H1 (cell line): ENCODE measurements around the gene ACVRL1. TPM values are rescaled to one million over a fixed set of nuclear protein-coding genes. Genes with fewer than 3 reads are reported as not detected.

ENCODE experiments used
- CTCF ChIA-PET: fragments of 300-600 bp; sonication (Branson Sonifier 250); formaldehyde crosslinking; loops from one replicate; lab custom pipeline; 2021; ENCODE audit not compliant: partially characterized antibody; lab: Charles Lee
- POLR2A ChIA-PET: fragments of 300-600 bp; sonication (Branson Sonifier 250); formaldehyde crosslinking; loops from one replicate; lab custom pipeline; 2021; ENCODE audit warnings: inconsistent platforms; ENCODE audit not compliant: partially characterized antibody; lab: Charles Lee
- DNase-seq, 2 experiments: peaks; one replicate each; pipeline versions ENCODE4 v3.0.0 to v3.0.0-alpha.2; 2010 to 2022; ENCODE audit warnings: low spot score in 2 of 2, low read depth in 1 of 2, mixed read lengths in 1 of 2
- FAIRE-seq: peaks from 2 replicates; lab custom pipeline; 2011; peaks lifted over from hg19 to GRCh38; lab: Jason Lieb, UNC
- H2AFZ ChIP-seq: 2 replicates; pipeline ENCODE4 v1.8.1; 2012; ENCODE audit warnings: low read length, inconsistent platforms
- H2AK5ac ChIP-seq: 2 replicates; pipeline ENCODE4 v1.6.1; 2013; ENCODE audit warnings: low read depth, low read length
- H2BK120ac ChIP-seq: replicated peaks from 2 replicates; pipeline ENCODE3; 2013; ENCODE audit warnings: low read depth, low read length, inconsistent platforms
- H2BK12ac ChIP-seq: 2 replicates; pipeline ENCODE4 v1.6.1; 2013; ENCODE audit warnings: low read depth, low read length
- H2BK15ac ChIP-seq: 2 replicates; pipeline ENCODE4 v1.6.1; 2013; ENCODE audit warnings: low read length
- H2BK20ac ChIP-seq: 2 replicates; pipeline ENCODE4 v1.6.1; 2013; ENCODE audit warnings: low read length
- H2BK5ac ChIP-seq: 2 replicates; pipeline ENCODE4 v1.6.1; 2013; ENCODE audit warnings: low read depth, low read length
- H3K14ac ChIP-seq: 2 replicates; pipeline ENCODE4 v1.6.1; 2013; ENCODE audit warnings: inconsistent platforms; ENCODE audit not compliant: insufficient read length
- H3K18ac ChIP-seq: 2 replicates; pipeline ENCODE4 v1.6.1; 2013; ENCODE audit warnings: low read length; ENCODE audit errors: extremely low read depth
- H3K23ac ChIP-seq: 2 replicates; pipeline ENCODE4 v1.6.1; 2013; ENCODE audit warnings: inconsistent platforms; ENCODE audit not compliant: insufficient read length
- H3K23me2 ChIP-seq: 2 replicates; pipeline ENCODE4 v1.6.1; 2013; ENCODE audit warnings: low read depth, low read length
- H3K27ac ChIP-seq: 2 replicates; pipeline ENCODE4 v1.6.1; 2011; ENCODE audit warnings: low read depth, low read length, inconsistent platforms
- H3K27me3 ChIP-seq, 4 experiments: replicated peaks in 1 of 4; 1 replicate in 1 of 4; 2 replicates in 3 of 4; pipeline versions ENCODE4 v1.6.1 to v1.8.1; 2011 to 2013; ENCODE audit warnings: low read length in 3 of 4, mild to moderate bottlenecking in 3 of 4, inconsistent platforms in 2 of 4, mixed read lengths in 2 of 4, moderate library complexity in 1 of 4; ENCODE audit not compliant: control insufficient read depth in 3 of 4, insufficient read depth in 3 of 4; ENCODE audit errors: extremely low read depth in 1 of 4
- H3K36me3 ChIP-seq, 4 experiments: 2 replicates each; pipeline versions ENCODE4 v1.6.1 to v1.8.1; 2011 to 2013; ENCODE audit warnings: mild to moderate bottlenecking in 4 of 4, low read length in 3 of 4, moderate library complexity in 2 of 4, control low read depth in 1 of 4, inconsistent platforms in 1 of 4; ENCODE audit not compliant: insufficient read depth in 4 of 4, control insufficient read depth in 2 of 4
- H3K4ac ChIP-seq: replicated peaks from 2 replicates; pipeline ENCODE3; 2013; ENCODE audit warnings: low read length, low read depth, mixed read lengths, inconsistent platforms; ENCODE audit not compliant: insufficient read length
- H3K4me1 ChIP-seq, 4 experiments: replicated peaks in 1 of 4; 1 replicate in 1 of 4; 2 replicates in 3 of 4; pipeline versions ENCODE4 v1.6.1 to v1.8.1; 2011 to 2013; ENCODE audit warnings: low read length in 3 of 4, inconsistent platforms in 2 of 4, mixed read lengths in 1 of 4; ENCODE audit not compliant: insufficient read depth in 4 of 4, control insufficient read depth in 3 of 4
- H3K4me2 ChIP-seq, 2 experiments: 2 replicates each; pipeline versions ENCODE4 v1.6.1 to v1.8.1; 2011 to 2013; ENCODE audit warnings: low read depth in 2 of 2, low read length in 2 of 2, control low read depth in 1 of 2, inconsistent platforms in 1 of 2, mild to moderate bottlenecking in 1 of 2; ENCODE audit not compliant: insufficient read depth in 1 of 2
- H3K4me3 ChIP-seq, 4 experiments: fragments of 200-600, 300-600 bp in 1 of 4; sonication (generic), shearing (Covaris generic), sonication (Bioruptor Twin) in 1 of 4; 2 replicates each; pipeline versions ENCODE4 v1.5.1 to v1.8.1; 2011 to 2016; ENCODE audit warnings: low read length in 4 of 4, low read depth in 3 of 4, control low read depth in 2 of 4, inconsistent platforms in 2 of 4, mild to moderate bottlenecking in 2 of 4, mixed read lengths in 1 of 4, moderate library complexity in 1 of 4; ENCODE audit not compliant: insufficient read depth in 2 of 4; ENCODE audit errors: extremely low read depth in 1 of 4
- H3K56ac ChIP-seq: replicated peaks from 2 replicates; pipeline ENCODE3; 2013; ENCODE audit warnings: low read depth, mild to moderate bottlenecking, mixed read lengths, low read length, inconsistent platforms; ENCODE audit not compliant: insufficient read length
- H3K79me1 ChIP-seq: 2 replicates; pipeline ENCODE4 v1.6.1; 2013; ENCODE audit warnings: low read depth, low read length, control low read depth
- H3K79me2 ChIP-seq, 2 experiments: 2 replicates each; pipeline versions ENCODE4 v1.6.1 to v1.8.1; 2012 to 2013; ENCODE audit warnings: low read length in 2 of 2, mild to moderate bottlenecking in 2 of 2, inconsistent platforms in 1 of 2; ENCODE audit not compliant: insufficient read depth in 2 of 2, control insufficient read depth in 1 of 2
- H3K9ac ChIP-seq, 4 experiments: replicated peaks in 1 of 4; 1 replicate in 1 of 4; 2 replicates in 3 of 4; pipeline versions ENCODE4 v1.6.1 to v1.8.1; 2011 to 2013; ENCODE audit warnings: low read depth in 3 of 4, low read length in 3 of 4, control low read depth in 2 of 4, mild to moderate bottlenecking in 2 of 4, moderate library complexity in 2 of 4, inconsistent platforms in 1 of 4; ENCODE audit errors: extremely low read depth in 1 of 4
- H3K9me3 ChIP-seq, 2 experiments: 2 replicates each; pipeline versions ENCODE4 v1.6.1 to v1.8.1; 2012 to 2013; ENCODE audit warnings: mild to moderate bottlenecking in 2 of 2, moderate library complexity in 2 of 2, control low read depth in 1 of 2, inconsistent platforms in 1 of 2, low read depth in 1 of 2, low read length in 1 of 2, mixed read lengths in 1 of 2; ENCODE audit not compliant: insufficient read depth in 2 of 2
- H4K20me1 ChIP-seq, 2 experiments: replicated peaks in 1 of 2; 2 replicates each; pipeline versions ENCODE3 to v1.8.1; 2011 to 2013; ENCODE audit warnings: inconsistent platforms in 2 of 2, low read length in 2 of 2, mild to moderate bottlenecking in 1 of 2; ENCODE audit not compliant: insufficient read depth in 2 of 2, control insufficient read depth in 1 of 2
- H4K5ac ChIP-seq: 2 replicates; pipeline ENCODE4 v1.6.1; 2013; ENCODE audit warnings: low read length, low read depth, mixed read lengths, inconsistent platforms; ENCODE audit not compliant: insufficient read length
- H4K8ac ChIP-seq: 2 replicates; pipeline ENCODE4 v1.8.0; 2013; ENCODE audit warnings: mild to moderate bottlenecking, moderate library complexity, low read length, inconsistent platforms; ENCODE audit not compliant: insufficient read depth; ENCODE audit errors: extremely low read depth
- H4K91ac ChIP-seq: replicated peaks from 2 replicates; pipeline ENCODE3; 2013; ENCODE audit warnings: low read length, mixed read lengths, inconsistent platforms; ENCODE audit not compliant: insufficient read length
- ATF2 ChIP-seq: IDR thresholded peaks from 2 replicates; pipeline ENCODE4 v1.6.1; 2012; ENCODE audit warnings: low read length, inconsistent platforms
- BCL11A ChIP-seq, 2 experiments: IDR thresholded peaks; one replicate each; pipeline ENCODE4 v1.6.1; 2011; ENCODE audit warnings: low read depth in 2 of 2, low read length in 2 of 2, mild to moderate bottlenecking in 2 of 2
- CEBPB ChIP-seq: IDR thresholded peaks from 2 replicates; pipeline ENCODE4 v1.6.1; 2012; ENCODE audit warnings: low read depth, low read length
- EGR1 ChIP-seq: IDR thresholded peaks from 2 replicates; pipeline ENCODE4 v1.6.1; 2011; ENCODE audit warnings: low read depth, low read length, borderline replicate concordance
- EP300 ChIP-seq, 2 experiments: IDR thresholded peaks; 1 replicate in 1 of 2; 2 replicates in 1 of 2; pipeline ENCODE4 v1.6.1; 2011 to 2012; ENCODE audit warnings: low read depth in 2 of 2, low read length in 2 of 2, mild to moderate bottlenecking in 2 of 2, borderline replicate concordance in 1 of 2, inconsistent platforms in 1 of 2, moderate library complexity in 1 of 2
- FOSL1 ChIP-seq: IDR thresholded peaks from 2 replicates; pipeline ENCODE4 v1.6.1; 2011; ENCODE audit warnings: mild to moderate bottlenecking, low read depth, low read length, moderate library complexity; ENCODE audit not compliant: insufficient read depth
- SAP30 ChIP-seq: fragments of 300-600 bp; sonication (generic); IDR thresholded peaks from 2 replicates; pipeline ENCODE4 v1.7.1; 2012; ENCODE audit warnings: low read length, moderate library complexity, mild to moderate bottlenecking, inconsistent platforms; ENCODE audit not compliant: insufficient read depth, insufficient replicate concordance
- SIX5 ChIP-seq: IDR thresholded peaks from 2 replicates; pipeline ENCODE4 v1.6.1; 2011; ENCODE audit warnings: mild to moderate bottlenecking, low read depth, low read length
- TAF7 ChIP-seq: optimal IDR thresholded peaks from 2 replicates; pipeline ENCODE3; 2011; ENCODE audit warnings: low read depth, mild to moderate bottlenecking, inconsistent platforms, low read length, moderate library complexity, borderline replicate concordance
- TBP ChIP-seq: IDR thresholded peaks from 2 replicates; pipeline ENCODE4 v1.6.1; 2011; ENCODE audit warnings: low read depth, low read length, improper control_type of control experiment
- TCF12 ChIP-seq: IDR thresholded peaks from 2 replicates; pipeline ENCODE4 v1.6.1; 2011; ENCODE audit warnings: low read depth, mild to moderate bottlenecking, low read length
- ZNF274 ChIP-seq: IDR thresholded peaks from 2 replicates; pipeline ENCODE4 v1.7.0; 2012; ENCODE audit warnings: low read length, borderline replicate concordance; ENCODE audit errors: extremely low read depth
- WGBS, 2 experiments: shearing (Covaris generic) in 1 of 2; methylation state at CpG; one replicate each; pipeline versions ENCODE4 v1.1.6 to v1.1.7; 2013 to 2015; ENCODE audit warnings: low lambda C conversion rate in 2 of 2, mixed read lengths in 2 of 2, inconsistent platforms in 1 of 2, low coverage in 1 of 2, missing lambda C conversion rate in 1 of 2; ENCODE audit not compliant: insufficient replicate concordance in 2 of 2, insufficient coverage in 1 of 2, insufficient read length in 1 of 2; ENCODE audit errors: extremely low coverage in 1 of 2, missing lambda C conversion rate in 1 of 2; 5-methylcytosine and 5-hydroxymethylcytosine counted together
- polyA plus RNA-seq, 7 experiments: library from polyadenylated mRNA; depleted of rRNA in 3 of 7; stranded (reverse) in 5 of 7; unstranded in 2 of 7; fragments of >200 nt in 5 of 7; fragments of 200-250 nt in 2 of 7; gene quantifications; 1 replicate in 5 of 7; 2 replicates in 1 of 7; 4 replicates in 1 of 7; pipeline versions ENCODE4 v1.2.1 to v1.2.3, GENCODE V29; 2011 to 2013; ENCODE audit warnings: missing spikeins in 2 of 7, mixed read lengths in 2 of 7
- total RNA-seq: library from RNA; stranded (reverse); fragmentation: NEBNext Ultra II Directional; extraction: Animal tissue kit (Norgen Biotek cat#: 25700); gene quantifications from 2 replicates; pipeline ENCODE4 v1.2.1, GENCODE V29; 2021

Gene ACVRL1
- total and polyA plus RNA-seq, 2 of the 8 experiments (the other 6 are each of a cell fraction or from before 2014, with no cell fraction given), result 0.09 to 0.35 TPM

- no peak for FAIRE-seq
- no peak overlapping the region for H2BK15ac ChIP-seq
- H3K4me2 ChIP-seq, result peak overlapping the region in 1 of 2 experiments; percentile 100; a peak in 1 of 4 replicates
- H3K4ac ChIP-seq, result no peak overlapping the region
- ChIA-PET POLR2A (interaction anchor here (0.6 to 11.2 kb wide), 6 partner anchors 14 to 55 kb away, joined by 3 to 107 read pairs (median 4); partner anchors contain the start of gene FIGNL2), CTCF (interaction anchor here (1.0 to 10.6 kb wide), 7 partner anchors 9 to 51 kb away, joined by 3 to 132 read pairs (median 4); a partner anchor contains a TSS)
- H3K56ac ChIP-seq, result no peak overlapping the region
- H4K91ac ChIP-seq, result no peak overlapping the region
- peaks cover 20 to 49% (median 40%) of the 10 kb centered on the region in 4 experiments for H3K4me1 ChIP-seq
- H3K9ac ChIP-seq, result no peak overlapping the region
- no peak overlapping the region for H2BK120ac ChIP-seq
- no peak for DNase-seq
- H3K27ac ChIP-seq, result no peak overlapping the region
- no peak overlapping the region for H2BK12ac ChIP-seq
- no peak overlapping the region for H4K8ac ChIP-seq
- no peaks in the 10 kb centered on the region for H3K79me1 ChIP-seq
- peaks cover 23% of the 10 kb centered on the region for H3K23me2 ChIP-seq
- H2AFZ ChIP-seq, result no peak overlapping the region
- no peak overlapping the region for H3K23ac ChIP-seq
- no peaks in the 10 kb centered on the region for H3K79me2 ChIP-seq
- no peak overlapping the region for H3K14ac ChIP-seq
- no peaks in the 10 kb centered on the region for H4K20me1 ChIP-seq
- no peak overlapping the region for H2BK5ac ChIP-seq
- H4K5ac ChIP-seq, result no peak overlapping the region
- H2BK20ac ChIP-seq, result no peak overlapping the region
- no peak overlapping the region for H3K4me3 ChIP-seq
- H2AK5ac ChIP-seq, result no peak overlapping the region
- peaks cover 0 to 31% (median 25%) of the 10 kb centered on the region in 4 experiments; a peak in 6 of 7 replicates for H3K27me3 ChIP-seq
- no peaks in the 10 kb centered on the region for H3K9me3 ChIP-seq
- no peaks in the 10 kb centered on the region for H3K36me3 ChIP-seq
- no peak overlapping the region for H3K18ac ChIP-seq
- WGBS, 2 experiments, result 79% methylated on average over 8 of the region's 8 CpGs; no CpG with 5 or more reads in 1 of the 2 experiments
- TF ChIP-seq ATF2, result no peak
- TF ChIP-seq CEBPB, result no peak
- TF ChIP-seq BCL11A (IDR thresholded peaks at IDR 0.05; ENCODE audit: low read depth in 2 of 2, low read length in 2 of 2), result no peak
- TF ChIP-seq TBP, result no peak
- TF ChIP-seq SIX5, result no peak
- TF ChIP-seq EGR1, result no peak
- TF ChIP-seq TAF7, result no peak
- no peak for TF ChIP-seq ZNF274
- TF ChIP-seq FOSL1, result no peak
- TF ChIP-seq EP300 (IDR thresholded peaks at IDR 0.05; ENCODE audit: borderline replicate concordance in 1 of 2, low read depth in 2 of 2, low read length in 2 of 2), result no peak
- no peak for TF ChIP-seq TCF12
- no peak for TF ChIP-seq SAP30
These were observed 40.5 kb upstream of the ACVRL1 start for GRCh38 chr12:51866762-51867161.
